ENCODE results near the gene SAMD4A.

The SAMD4A gene

GRCh38 chr14:54606178-54606577 is 39.2 kb downstream of the SAMD4A start:
- peak; percentile 88 for DNase-seq (ENCODE audit: low read depth)
- no peak for TF ChIP-seq CTCF (conservative IDR thresholded peaks at IDR 0.05; ENCODE audit: low read depth, low read length)
- no peak overlapping the region for H3K4me3 ChIP-seq (ENCODE audit: low read length)

- no peak for DNase-seq (ENCODE audit: low read depth)
- no peak overlapping the region for H3K4me3 ChIP-seq (ENCODE audit: low read length)
- no peak for TF ChIP-seq CTCF (conservative IDR thresholded peaks at IDR 0.05; ENCODE audit: low read depth, low read length)
Measured at GRCh38 chr14:54606631-54607133, 39.8 kb downstream of the SAMD4A start.

GRCh38 chr14:54609576-54609975 is 42.6 kb downstream of the SAMD4A start:
- no peak for TF ChIP-seq CTCF (conservative IDR thresholded peaks at IDR 0.05; ENCODE audit: low read depth, low read length)
- H3K4me3 ChIP-seq (ENCODE audit: low read length) = no peak overlapping the region
- no peak for DNase-seq (ENCODE audit: low read depth)

- no peak for DNase-seq (ENCODE audit: low read depth)
- H3K4me3 ChIP-seq (ENCODE audit: low read length) = no peak overlapping the region
- no peak for TF ChIP-seq CTCF (conservative IDR thresholded peaks at IDR 0.05; ENCODE audit: low read depth, low read length)
Measured at GRCh38 chr14:54610051-54610977, 43.4 kb downstream of the SAMD4A start.

- no peak for DNase-seq (ENCODE audit: low read depth)
- TF ChIP-seq CTCF (conservative IDR thresholded peaks at IDR 0.05; ENCODE audit: low read depth, low read length) = no peak
- H3K4me3 ChIP-seq (ENCODE audit: low read length) = no peak overlapping the region
Measured at GRCh38 chr14:54614296-54614695, 47.4 kb downstream of the SAMD4A start.

- H3K4me3 ChIP-seq (ENCODE audit: low read length) = no peak overlapping the region
- DNase-seq (ENCODE audit: low read depth) = no peak
- no peak for TF ChIP-seq CTCF (conservative IDR thresholded peaks at IDR 0.05; ENCODE audit: low read depth, low read length)
Measured at GRCh38 chr14:54617467-54617866, 50.5 kb downstream of the SAMD4A start.

- TF ChIP-seq CTCF (conservative IDR thresholded peaks at IDR 0.05; ENCODE audit: low read depth, low read length) = no peak
- no peak overlapping the region for H3K4me3 ChIP-seq (ENCODE audit: low read length)
- no peak for DNase-seq (ENCODE audit: low read depth)
Measured at GRCh38 chr14:54621686-54622085, 54.8 kb downstream of the SAMD4A start.

All from retinal pigment epithelial cell (primary cell).